GM19328 (cell line): Measurements from ENCODE around the gene PFDN6.
"Not testable (repeated sequence)": the region's sequence is repeated elsewhere in the genome, so short reads cannot be mapped to it uniquely, and the experiment has no call there.

Source experiments
- ATAC-seq: cut with Tn5 transposase; IDR thresholded peaks from one replicate; pipeline ENCODE4 v1.9.1; 2021; ENCODE audit warnings: mild to moderate bottlenecking, moderate library complexity; ENCODE audit not compliant: unreplicated experiment

Gene PFDN6

DNA sequence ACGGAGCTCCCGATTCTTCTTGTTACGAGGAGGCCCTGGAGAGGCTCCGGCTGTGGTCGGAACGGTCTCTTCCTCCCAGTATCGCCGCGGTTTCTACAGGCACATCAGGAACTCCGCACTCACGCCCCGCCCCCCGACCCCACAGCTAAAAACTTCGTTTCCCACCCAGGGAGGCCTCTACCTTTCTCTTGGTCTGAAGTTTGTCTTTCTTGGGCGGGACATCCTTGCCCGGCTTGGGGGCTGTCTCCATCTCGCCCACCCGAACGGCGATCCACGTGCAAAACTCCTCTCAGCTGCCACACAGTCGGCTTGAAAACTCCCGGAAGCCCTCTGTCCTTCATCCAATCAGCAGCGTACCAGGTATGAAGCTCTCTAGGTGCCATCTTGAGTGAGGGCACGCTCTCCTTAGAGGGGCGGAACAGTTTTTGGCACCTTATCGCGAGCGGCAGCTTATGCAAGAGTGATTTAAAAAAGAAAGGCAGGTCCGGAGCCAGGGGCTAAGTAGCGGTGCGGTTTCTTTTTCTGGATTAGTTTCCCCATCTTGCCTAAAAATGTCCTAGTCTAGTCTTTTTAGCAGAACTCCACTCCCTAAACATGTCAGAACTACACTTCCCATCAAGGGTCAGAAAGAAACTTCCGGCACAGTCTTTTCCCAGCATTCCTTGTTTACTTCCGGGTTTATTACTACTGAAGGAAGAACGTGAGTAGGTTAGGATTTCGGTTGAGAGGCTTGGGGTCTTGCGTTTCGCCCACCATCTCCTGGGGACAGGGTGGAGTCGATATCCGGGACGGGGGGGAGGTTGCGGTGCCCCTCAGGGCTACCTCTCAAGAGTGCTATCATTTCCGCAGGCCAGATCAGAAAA, at the start of gene PFDN6, which contains the start of gene WDR46:
Gene PFDN6, plus strand, starts transcription at position 681 of the 863 bp plus-strand sequence. CDS start 256 bp downstream, outside the sequence.
Gene WDR46, minus strand, starts transcription at position 319 of the 863 bp plus-strand sequence. Its CDS starts 69 bp downstream, at position 250.
- peak; percentile 70 for ATAC-seq

DNA sequence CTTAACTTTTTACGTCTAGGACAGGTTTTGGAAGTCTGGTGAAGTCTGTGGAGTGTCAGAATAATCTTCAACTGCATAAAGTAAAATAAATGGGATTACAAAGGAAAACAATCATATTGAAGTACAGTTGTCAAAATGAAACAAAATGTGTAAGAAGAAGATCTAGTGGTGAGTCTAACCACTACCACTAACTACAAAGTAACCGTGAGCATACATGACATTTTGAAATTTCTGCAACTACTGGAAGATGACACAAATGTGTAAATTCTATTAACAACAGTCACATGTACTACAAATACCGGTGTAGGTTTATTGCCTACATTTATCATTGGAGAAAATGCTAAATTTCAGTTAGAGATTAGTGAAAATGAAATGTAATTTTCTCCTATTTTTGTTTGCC, 47.4 kb upstream of the PFDN6 start:
- ATAC-seq, result no peak

DNA sequence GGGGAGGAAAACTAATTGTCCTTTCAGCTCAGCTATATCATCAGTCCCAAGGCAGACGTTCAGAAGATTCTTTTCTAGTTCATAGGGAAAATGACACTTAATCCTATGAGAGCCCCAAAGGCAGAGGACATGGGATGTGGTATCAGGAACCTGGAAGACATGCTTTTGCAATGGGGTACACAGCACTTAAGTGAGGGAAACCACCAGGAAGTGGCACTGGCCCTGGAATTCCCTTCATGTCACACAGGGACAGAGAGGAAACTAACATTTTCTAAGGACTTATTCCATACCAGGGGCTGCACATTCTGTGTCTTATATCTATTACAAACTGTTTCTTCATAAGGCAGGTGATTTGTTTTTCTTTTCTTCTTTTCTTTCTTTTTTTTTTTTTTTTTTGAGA, 45.9 kb upstream of the PFDN6 start:
- no peak for ATAC-seq

DNA sequence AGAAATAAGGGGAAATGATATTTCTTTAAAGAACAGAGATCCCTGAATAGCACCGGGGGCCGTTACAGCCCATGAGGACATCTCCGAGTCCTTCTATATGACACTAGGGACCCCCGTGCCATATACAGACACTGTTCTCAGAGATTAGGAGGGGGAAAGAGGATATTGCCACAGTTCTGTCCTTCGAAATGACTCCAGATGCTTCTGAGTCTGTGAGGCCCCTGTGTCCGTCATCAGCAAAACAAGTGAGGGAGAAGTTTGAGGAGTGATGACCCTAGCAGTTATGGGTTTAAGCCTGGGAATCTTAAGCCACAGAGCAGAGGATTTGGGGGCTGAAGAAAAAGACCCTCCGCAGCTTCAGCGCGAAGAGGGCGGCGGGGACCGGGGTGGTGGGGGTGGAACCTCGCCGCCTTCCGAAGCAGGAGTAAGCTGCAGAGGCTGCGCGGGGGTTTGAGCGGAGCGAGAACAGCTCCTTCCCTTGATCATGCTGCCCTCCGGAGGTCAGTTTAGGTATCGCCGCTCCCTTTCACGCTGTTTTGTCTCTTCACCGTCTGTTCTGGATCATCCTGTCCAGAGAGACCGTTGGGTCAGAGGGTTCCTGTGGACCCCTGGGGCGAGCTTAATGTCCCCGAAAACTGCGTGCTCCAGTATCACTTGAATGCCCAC, 41.3 kb upstream of the PFDN6 start:
- ATAC-seq, result no peak

DNA sequence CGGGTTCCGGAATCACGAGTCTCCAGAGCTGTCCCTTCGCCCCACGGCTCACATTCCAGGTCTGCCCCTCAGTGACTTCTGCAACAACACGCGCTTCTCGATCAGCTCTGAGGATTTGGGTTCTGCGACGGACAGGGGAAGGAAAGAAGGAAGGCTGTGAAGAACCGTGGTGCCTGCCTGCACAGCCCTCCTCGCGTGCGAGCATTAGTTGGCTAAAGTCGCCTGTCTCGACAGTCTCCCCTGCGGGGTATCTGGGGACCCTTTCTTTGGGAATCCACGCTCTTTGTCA, 40.8 kb upstream of the PFDN6 start:
- ATAC-seq, result no peak

DNA sequence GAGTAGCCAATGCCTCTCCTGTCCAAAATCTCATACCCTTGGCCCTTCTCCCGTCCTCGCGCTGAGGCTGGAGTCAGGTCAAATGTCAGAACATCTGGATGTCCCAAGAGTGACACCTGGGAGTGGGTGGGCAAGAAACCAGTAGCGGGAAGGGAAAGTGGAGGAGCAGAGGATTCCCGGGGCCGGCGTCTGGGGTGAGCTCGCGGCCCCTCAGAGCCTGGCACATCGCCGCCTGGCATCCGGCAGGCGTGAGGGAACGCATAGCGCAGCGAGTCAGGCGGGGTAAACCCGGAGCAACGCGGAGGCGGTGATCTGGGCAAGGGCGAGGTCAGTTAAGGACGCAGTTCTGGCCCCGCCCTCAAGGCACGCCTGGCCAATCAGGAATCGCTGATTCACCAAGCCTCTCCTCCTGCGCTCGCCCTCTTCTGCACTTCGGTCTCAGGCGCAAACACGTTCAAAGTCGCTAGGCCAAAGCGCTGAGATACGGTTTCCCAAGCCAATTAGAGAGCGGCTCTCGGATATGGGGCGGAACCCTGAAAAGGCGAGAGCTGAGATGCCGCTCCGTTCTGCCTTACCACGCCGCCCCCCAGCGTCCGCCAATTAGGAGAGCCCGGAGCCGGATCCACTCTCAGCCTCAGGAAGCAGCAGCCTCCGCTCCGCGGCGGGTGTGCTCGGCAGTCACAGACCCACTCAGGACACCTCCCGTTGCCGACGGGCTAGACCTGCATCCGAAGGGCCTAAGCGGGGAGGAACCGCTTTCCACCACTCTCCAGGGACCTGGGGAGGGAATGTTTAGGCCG, 40.3 kb upstream of the PFDN6 start:
- peak; percentile 84 for ATAC-seq

DNA sequence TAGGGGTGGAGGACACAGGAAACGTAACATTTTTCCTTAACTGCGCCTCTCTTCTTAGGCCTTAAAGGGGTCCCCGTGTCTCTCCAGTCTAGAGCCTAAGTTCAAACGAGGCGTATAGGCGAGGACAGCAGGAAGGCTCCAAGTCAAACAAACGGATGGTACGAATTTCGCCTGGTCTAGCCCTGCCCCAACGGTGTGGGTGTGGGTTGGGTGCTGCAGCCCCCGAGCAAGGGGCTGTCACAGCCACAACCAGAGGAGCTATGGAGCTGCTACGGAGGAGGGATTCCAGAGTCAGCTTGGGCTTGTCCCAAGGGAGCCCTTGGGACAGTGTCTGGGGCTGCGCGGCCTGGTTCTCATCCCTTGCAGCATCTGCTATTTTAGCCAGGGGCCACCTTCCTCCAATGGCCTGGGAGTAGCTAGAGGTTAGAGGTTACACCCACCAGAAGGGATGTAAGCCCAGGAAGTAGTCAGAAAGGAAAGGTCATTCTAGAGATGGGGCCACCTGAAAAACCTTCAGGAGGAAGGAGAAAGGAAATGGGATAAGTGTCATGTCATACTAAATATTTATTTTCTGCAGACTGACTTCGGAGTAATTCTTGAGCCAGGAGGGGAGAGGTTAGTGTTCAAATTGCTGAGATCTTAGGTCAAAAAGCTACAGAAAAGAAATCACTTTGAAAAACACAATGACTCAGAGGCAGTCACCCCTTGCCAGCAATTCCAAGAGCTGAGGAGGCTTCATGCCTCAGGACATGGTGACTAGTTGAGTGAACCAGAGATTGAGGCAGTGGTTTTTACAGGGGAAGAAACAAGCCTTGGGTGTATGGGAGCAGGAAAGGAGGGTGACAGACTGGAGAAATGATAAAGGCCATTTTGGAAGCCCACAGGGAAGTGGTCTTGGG, 39.4 kb upstream of the PFDN6 start:
- no peak for ATAC-seq

DNA sequence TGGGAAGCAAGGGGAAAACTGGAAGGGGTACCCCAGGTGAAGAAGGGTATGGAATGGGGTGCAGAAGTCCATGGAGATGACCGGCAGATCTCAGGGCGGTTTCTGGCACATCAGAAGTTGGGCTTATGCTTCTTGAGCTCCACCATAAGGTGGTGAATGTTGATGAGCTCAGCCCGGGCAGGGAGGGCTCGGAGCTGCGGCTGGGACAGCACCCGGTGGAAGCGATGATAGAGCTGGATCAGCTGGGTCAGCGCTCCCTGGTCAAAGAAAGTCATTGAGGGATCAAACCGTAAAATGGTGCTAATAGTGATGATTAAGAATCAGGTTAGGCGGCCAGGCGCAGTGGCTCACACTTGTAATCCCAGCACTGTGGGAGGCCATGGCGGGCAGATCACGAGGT, 38.7 kb upstream of the PFDN6 start:
- no peak for ATAC-seq

DNA sequence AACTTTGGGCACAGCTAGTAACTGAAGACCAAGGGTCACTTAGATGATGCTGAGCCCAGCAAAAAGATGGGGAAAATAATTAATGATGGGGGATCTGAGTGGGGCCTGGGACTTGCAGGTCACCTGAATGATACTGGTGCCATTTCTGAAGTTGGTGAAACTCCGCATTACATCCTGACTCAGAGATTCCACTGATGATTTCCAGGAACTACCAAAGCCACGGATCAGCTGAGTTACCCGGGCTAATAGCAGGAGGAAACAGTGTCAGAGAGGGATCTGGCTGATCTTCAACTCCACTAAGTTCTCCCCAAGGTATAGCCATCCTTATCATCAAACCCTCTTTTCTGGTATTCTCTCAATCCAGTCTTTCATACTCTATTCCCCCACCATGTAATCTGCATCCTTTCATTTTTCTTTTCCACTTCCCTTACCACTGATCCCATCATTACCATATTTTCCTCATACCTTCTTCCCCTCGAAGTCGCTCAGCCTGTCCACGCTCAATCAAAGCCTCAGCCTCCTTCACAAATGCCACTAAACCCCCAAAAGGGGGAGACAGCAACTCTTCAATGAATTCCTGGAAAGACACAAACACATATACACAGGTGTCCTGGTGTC, 37.9 kb upstream of the PFDN6 start:
- ATAC-seq, result no peak

DNA sequence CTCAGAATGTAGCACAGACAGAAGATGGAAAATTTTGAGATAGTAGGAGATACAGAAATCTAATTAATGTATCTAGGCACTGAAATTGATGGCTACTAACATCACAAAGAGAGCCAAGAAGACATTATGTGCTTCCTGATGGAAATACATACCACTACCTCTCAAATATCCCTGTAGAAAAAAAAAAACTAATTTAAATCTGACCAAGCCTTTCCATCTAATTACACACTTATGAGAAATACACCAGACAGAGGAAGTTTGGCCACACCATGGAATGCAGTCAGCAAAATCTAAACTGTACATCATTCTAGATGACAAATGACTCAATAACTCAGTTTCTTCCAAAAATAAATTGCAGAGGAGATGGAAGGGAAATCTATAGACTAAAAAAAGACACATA, 36.6 kb upstream of the PFDN6 start:
- ATAC-seq, result no peak

DNA sequence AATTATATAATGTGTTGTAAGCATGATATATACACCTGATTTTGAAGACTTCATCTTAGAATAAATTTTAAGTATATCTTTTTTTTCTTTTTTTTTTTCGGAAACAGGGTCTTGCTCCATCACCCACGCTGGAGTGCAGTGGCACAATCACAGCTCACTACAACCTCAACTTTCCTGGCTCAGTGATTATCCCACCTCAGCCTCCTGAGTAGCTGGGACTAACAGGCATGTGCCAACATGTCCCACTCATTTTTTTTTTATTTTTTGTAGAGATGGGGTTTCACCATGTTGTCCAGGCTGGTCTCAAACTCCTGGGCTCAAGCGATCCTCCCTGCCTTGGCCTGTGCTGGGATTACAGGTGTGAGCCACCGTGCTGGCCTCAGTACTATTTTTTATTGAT, 34.8 kb upstream of the PFDN6 start:
- no peak for ATAC-seq

DNA sequence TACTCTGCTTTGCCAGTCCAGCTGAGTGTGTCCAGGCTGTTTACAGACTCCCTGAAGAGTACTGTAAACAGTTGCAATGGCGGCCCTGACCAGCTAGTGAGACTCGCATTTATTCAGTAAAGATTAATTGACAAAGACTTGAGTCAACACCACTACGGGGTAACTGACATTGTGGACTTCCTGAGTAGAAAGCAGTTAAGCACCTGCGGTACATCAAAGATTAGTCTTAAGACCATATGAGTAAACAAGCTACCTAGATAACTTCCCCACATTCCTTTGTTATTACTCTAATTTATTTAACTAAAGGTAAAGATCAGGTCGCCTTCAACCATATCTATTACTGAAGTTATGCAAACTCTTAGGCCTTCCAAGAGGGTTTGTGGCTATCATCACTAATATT, 30.4 kb upstream of the PFDN6 start:
- ATAC-seq, result no peak

DNA sequence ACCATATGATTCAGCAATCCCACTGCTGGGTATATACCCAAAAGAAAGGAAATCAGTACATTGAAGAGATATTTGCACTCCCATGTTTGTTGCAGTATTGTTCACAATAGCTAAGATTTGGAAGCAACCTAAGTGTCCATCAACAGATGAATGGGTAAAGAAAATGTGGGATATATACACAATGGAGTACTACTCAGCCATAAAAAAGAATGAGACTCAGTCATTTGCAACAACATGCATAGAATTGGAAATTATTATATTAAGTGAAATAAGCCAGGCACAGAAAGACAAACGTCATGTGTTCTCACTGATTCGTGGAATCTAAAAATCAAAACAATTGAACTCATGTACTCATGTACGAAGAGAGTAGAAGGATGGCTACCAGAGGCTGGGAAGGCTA, 26.9 kb upstream of the PFDN6 start:
- ATAC-seq, result not testable (repeated sequence)

DNA sequence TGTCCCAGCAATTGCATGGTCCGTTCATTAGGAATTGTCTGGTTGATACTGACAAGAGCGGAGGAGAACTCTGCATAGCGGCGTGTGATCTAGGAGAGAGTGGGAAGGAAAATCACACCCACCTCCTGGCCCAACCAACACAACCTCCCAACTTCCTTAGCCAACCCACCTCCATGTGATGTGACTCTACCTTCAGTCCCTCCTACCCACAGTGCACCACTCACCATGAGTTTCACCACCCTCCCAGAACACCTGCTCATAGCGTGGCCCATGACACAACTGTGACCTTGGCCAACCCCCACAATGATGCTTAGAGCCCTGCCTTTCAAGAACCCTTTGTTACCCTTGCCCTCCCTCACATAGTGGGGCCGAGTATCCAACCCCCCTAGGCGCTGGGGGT, 25.4 kb upstream of the PFDN6 start:
- no peak for ATAC-seq

DNA sequence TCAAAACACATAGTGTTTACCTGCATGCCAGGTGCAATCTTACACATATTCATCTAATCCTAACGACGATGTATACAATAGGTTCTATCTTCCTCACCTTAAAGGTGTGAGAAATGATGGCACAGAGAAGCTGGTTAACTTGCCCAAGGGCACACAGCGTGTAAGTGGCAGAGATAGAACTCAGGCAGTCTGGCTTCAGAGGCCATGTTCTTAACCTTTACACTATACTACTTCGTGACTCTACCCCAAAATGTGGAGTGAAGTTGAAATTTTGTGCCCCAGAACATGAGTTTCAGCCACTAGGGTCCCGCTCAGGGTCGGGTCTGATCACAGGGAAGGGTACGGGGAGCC, 18.3 kb upstream of the PFDN6 start:
- ATAC-seq, result no peak

DNA sequence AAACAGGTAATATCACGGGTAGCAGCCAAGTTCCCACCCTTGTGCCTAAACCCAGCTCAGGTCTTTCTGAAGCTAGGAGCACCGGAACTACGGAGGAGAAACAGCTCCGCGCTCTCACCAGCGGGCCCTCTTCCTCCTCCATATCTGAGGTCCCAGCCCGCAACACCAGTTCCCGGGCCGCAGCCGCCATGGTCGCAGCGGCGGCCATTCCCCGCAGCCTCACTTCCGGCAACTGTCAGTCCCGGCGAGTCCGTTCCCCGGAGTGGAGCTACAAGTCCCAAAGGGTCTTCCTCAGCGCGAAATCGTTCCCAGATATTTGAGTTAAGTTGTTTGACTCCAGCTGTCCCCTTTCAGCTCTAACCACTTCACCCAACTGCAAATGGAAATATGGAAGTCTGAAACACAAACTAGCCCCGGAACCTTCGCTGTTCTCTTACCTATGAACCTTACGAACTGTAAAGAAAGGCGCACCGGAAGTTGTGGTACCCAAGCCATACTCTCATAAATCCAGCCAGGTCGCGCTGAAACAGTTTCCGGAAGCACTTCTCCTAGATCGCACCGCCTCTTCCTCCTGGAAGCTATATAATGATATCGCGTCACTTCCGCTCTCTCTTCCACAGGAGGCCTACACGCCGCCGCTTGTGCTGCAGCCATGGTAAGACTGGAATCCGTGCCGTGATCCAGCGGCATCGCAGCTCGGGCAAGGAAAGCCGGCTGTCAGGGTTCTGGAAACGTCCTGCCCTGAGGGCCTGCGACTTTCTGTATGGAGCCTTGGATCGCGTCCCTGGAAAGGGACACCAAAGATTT, 17.7 kb upstream of the PFDN6 start, which contains the start of the genes RPS18 and VPS52:
Gene RPS18, plus strand, starts transcription at position 608 of the 807 bp plus-strand sequence. Its CDS starts 45 bp downstream, at position 653.
Gene VPS52, minus strand, starts transcription at position 409 of the 807 bp plus-strand sequence. Its CDS starts 201 bp downstream, at position 208.
- peak; percentile 77 for ATAC-seq

DNA sequence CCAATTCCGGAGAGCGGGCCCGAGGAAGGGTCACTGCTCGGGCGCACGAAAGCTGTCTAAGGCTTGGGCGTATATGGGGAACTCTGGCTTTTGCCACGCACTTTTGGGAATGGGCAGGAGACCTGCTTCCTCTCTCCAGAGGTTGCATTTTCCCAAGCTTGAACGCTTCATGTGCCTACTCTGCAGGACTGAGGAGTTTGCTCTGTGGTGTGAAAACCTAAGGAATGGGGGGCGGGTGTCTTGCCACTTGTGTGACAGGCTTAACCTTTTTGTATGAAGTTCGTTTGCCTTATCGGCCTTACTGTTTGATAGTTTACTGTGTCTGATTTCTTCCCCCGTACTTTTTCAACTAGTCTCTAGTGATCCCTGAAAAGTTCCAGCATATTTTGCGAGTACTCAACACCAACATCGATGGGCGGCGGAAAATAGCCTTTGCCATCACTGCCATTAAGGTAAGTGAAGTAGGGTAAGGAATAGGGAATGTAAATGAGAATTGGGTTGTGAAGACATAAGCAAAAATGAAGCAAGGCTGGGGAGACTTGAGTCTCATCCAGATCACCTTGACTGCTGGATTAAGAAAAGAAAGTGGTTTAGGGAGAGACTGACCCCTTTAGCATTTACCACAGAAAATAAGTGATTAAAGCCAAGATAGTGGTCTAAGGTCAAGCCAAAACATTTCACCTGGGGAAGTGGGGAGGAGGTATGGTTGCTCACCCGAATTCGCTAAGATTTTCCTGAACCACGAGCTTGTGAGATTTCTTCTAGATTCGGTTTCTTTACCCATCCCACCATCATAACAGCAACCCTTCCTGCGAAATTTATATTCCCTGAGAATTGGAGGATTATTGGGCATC, 16.9 kb upstream of the PFDN6 start:
- no peak for ATAC-seq
